NOMO-1 treated with DMSO at 0.1 percent for 48 hours (cell line): Measurements from ENCODE around the gene LACTB.

Experiments
- DNase-seq: peaks from one replicate; lab custom pipeline; 2025; ENCODE audit not compliant: unreplicated experiment; lab: John Stamatoyannopoulos, UW

The LACTB gene

GRCh38 chr15:63166219-63166618 lies 44.6 kb downstream of the LACTB start:
- DNase-seq = peak; percentile 29

- no peak for DNase-seq
Observed at GRCh38 chr15:63169788-63170187, 48.1 kb downstream of the LACTB start.

- DNase-seq = no peak
Observed at GRCh38 chr15:63172376-63172775, 50.7 kb downstream of the LACTB start.

GRCh38 chr15:63172851-63173451 lies 51.3 kb downstream of the LACTB start:
- no peak for DNase-seq

- DNase-seq = no peak
Observed at GRCh38 chr15:63176302-63176701, 54.6 kb downstream of the LACTB start.

GRCh38 chr15:63178034-63178433 lies 56.4 kb downstream of the LACTB start:
- DNase-seq = no peak

- no peak for DNase-seq
Observed at GRCh38 chr15:63180746-63181145, 59.1 kb downstream of the LACTB start.

GRCh38 chr15:63181648-63182047 lies 60.0 kb downstream of the LACTB start:
- no peak for DNase-seq

GRCh38 chr15:63185206-63185605 lies 63.5 kb downstream of the LACTB start:
- DNase-seq = no peak

- no peak for DNase-seq
Observed at GRCh38 chr15:63186065-63186464, 64.4 kb downstream of the LACTB start.

GRCh38 chr15:63187589-63188226 lies 66.0 kb downstream of the LACTB start:
- DNase-seq = no peak

GRCh38 chr15:63188247-63188925 lies 66.7 kb downstream of the LACTB start:
- no peak for DNase-seq

- DNase-seq = peak; percentile 92
Observed at GRCh38 chr15:63188926-63189871, 67.5 kb downstream of the LACTB start, which contains the start of gene RAB8B. RAB8B (plus strand) TSS chr15:63189606; CDS start chr15:63189625, 19 bp downstream.

GRCh38 chr15:63189941-63190768 lies 68.5 kb downstream of the LACTB start:
- DNase-seq = peak; percentile 53

- no peak for DNase-seq
Observed at GRCh38 chr15:63190769-63191649, 69.3 kb downstream of the LACTB start.
